RWPE1 (cell line): ENCODE results near the gene S100A13.
"Not testable (repeated sequence)": the region's sequence is repeated elsewhere in the genome, so short reads cannot be mapped to it uniquely, and the experiment has no call there.

Experiments used
- CTCF ChIA-PET: fragments of 350-600 bp; sonication (Branson Sonifier 250); formaldehyde crosslinking; extraction: SDS; loops from one replicate; lab custom pipeline; 2021; lab: Yijun Ruan, JAX
- POLR2A ChIA-PET: fragments of 400-600 bp; formaldehyde crosslinking; extraction: SDS; loops from one replicate; lab custom pipeline; 2020; ENCODE audit warnings: antibody characterized with exemption; ENCODE audit not compliant: low non-redundant PET; lab: Yijun Ruan, JAX
- DNase-seq: peaks from one replicate; pipeline ENCODE4 v3.0.0; 2012; ENCODE audit warnings: low spot score
- H3K27ac ChIP-seq: fragments of 450-650 bp; 2 replicates; pipeline ENCODE4 v1.5.1; 2017
- CTCF ChIP-seq: fragments of 450-650 bp; conservative IDR thresholded peaks from 2 replicates; pipeline ENCODE4 v1.5.1; 2017; ENCODE audit warnings: low read depth, mild to moderate bottlenecking

Gene S100A13

DNA sequence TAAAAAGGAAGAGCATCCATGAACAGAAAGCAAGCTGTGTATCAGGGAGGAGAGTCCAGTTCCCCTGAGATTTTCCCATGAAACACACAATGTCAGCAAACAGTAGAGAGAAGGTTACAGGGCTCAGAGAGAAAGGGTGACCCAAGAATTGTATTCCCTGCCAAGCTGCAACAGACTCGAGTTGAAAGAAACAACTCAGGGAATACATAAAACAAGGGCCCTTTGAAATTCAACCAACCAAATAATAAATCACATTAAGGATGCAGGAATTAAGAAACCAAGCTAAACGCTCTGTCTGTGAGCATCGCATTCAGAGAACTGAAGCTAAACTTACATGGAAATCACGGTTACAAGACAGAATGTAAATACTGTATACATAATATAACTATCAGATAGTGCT lies 34.6 kb downstream of the S100A13 start:
- TF ChIP-seq CTCF, result no peak
- DNase-seq, result no peak
- ChIA-PET POLR2A (no interaction called here), CTCF (interaction anchor here (1.0 to 1.2 kb wide), 2 partner anchors 20 to 24 kb away, joined by 3 to 6 read pairs; no protein-coding TSS in a partner anchor)
- no peak overlapping the region for H3K27ac ChIP-seq

DNA sequence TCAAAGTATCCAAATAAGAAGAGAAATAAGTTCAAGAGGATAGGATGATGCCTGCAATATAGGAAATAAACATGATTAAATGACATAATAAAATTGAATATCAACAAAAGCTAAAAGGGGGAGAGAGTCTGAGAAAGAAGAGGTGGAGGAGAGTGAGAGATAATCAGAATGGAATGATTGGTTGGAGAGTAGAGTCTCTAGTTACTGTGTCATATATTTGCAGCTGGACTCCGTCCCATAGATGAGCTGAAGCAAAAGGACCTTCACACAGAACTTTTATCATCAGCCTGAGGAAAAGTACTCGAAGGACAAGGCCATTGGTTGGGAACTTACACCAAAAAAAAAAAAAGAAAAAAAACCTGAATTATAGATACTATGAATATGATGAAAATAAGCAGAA lies 38.8 kb downstream of the S100A13 start:
- TF ChIP-seq CTCF, result no peak
- ChIA-PET CTCF (interaction anchor here (0.6 kb wide), 1 partner anchor 412 kb away, joined by 3 read pairs; no protein-coding TSS in a partner anchor), POLR2A (no interaction called here)
- no peak overlapping the region for H3K27ac ChIP-seq
- DNase-seq, result no peak

DNA sequence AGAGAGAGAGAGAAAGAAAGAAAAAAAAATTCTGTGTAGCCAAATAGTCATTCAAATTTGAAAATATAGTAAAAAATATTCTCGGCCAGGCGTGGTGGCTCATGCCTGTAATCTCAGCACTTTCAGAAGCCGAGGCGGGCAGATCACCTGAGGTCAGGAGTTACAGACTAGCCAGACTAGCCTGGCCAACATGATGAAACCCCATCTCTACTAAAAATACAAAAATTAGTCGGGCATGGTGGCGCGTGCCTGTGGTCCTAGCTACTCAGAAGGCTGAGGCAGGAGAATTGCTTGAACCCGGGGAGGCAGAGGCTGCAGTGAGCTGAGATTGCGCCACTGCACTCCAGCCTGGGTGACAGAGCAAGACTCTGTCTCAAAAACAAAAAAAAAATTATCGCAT lies 39.3 kb downstream of the S100A13 start:
- DNase-seq, H3K27ac ChIP-seq, POLR2A ChIA-PET: not testable (repeated sequence)
- CTCF ChIA-PET, result interaction anchor here (0.6 kb wide), 1 partner anchor 413 kb away, joined by 3 read pairs; no protein-coding TSS in a partner anchor

- H3K27ac ChIP-seq, result no peak overlapping the region
- no peak for DNase-seq
- ChIA-PET CTCF (interaction anchor here (0.6 kb wide), 2 partner anchors 464 to 836 kb away, joined by 4 read pairs; no protein-coding TSS in a partner anchor), POLR2A (no interaction called here)
- TF ChIP-seq CTCF, result no peak
Observed at GRCh38 chr1:153587314-153587713, 40.0 kb downstream of the S100A13 start.

GRCh38 chr1:153586347-153586746 lies 41.0 kb downstream of the S100A13 start:
- ChIA-PET CTCF (interaction anchor here (0.6 kb wide), 1 partner anchor 76 kb away, joined by 4 read pairs; no protein-coding TSS in a partner anchor), POLR2A (no interaction called here)
- no peak for TF ChIP-seq CTCF
- H3K27ac ChIP-seq, result no peak overlapping the region
- no peak for DNase-seq

GRCh38 chr1:153585006-153585405 lies 42.3 kb downstream of the S100A13 start:
- CTCF ChIA-PET, result interaction anchor here (0.7 to 0.9 kb wide), 2 partner anchors 13 to 74 kb away, joined by 3 to 4 read pairs; no protein-coding TSS in a partner anchor
- TF ChIP-seq CTCF, result no peak
- no peak overlapping the region for H3K27ac ChIP-seq
- DNase-seq, result no peak
- POLR2A ChIA-PET, result interaction anchor here (1.3 kb wide), 1 partner anchor 49 kb away, joined by 3 read pairs; the partner anchor contains the start of gene CHTOP

GRCh38 chr1:153583976-153584375 lies 43.3 kb downstream of the S100A13 start:
- no peak overlapping the region for H3K27ac ChIP-seq
- TF ChIP-seq CTCF, result no peak
- ChIA-PET CTCF (no interaction called here), POLR2A (interaction anchor here (0.7 kb wide), 1 partner anchor 34 kb away, joined by 3 read pairs; no protein-coding TSS in a partner anchor)
- DNase-seq, result no peak

DNA sequence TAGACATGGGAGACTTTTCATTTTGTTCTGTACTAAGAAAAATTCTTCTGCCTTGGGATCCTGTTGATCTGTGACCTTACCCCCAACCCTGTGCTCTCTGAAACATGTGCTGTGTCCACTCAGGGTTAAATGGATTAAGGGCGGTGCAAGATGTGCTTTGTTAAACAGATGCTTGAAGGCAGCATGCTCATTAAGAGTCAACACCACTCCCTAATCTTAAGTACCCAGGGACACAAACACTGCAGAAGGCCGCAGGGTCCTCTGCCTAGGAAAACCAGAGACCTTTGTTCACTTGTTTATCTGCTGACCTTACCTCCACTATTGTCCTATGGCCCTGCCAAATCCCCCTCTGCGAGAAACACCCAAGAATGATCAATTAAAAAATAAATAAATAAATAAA lies 43.8 kb downstream of the S100A13 start:
- CTCF ChIA-PET, DNase-seq: not testable (repeated sequence)
- POLR2A ChIA-PET, result interaction anchor here (0.7 kb wide), 1 partner anchor 35 kb away, joined by 3 read pairs; no protein-coding TSS in a partner anchor

GRCh38 chr1:153582836-153583235 lies 44.5 kb downstream of the S100A13 start:
- POLR2A ChIA-PET, DNase-seq, H3K27ac ChIP-seq, CTCF ChIA-PET: not testable (repeated sequence)

More for the DNA sequence above, 43.8 kb downstream of the S100A13 start:
- H3K27ac ChIP-seq, result not testable (repeated sequence)
